Measurements from ENCODE around the gene SHMT1.
"Not testable (repeated sequence)": the region's sequence is repeated elsewhere in the genome, so short reads cannot be mapped to it uniquely, and the experiment has no call there.

The SHMT1 gene

DNA sequence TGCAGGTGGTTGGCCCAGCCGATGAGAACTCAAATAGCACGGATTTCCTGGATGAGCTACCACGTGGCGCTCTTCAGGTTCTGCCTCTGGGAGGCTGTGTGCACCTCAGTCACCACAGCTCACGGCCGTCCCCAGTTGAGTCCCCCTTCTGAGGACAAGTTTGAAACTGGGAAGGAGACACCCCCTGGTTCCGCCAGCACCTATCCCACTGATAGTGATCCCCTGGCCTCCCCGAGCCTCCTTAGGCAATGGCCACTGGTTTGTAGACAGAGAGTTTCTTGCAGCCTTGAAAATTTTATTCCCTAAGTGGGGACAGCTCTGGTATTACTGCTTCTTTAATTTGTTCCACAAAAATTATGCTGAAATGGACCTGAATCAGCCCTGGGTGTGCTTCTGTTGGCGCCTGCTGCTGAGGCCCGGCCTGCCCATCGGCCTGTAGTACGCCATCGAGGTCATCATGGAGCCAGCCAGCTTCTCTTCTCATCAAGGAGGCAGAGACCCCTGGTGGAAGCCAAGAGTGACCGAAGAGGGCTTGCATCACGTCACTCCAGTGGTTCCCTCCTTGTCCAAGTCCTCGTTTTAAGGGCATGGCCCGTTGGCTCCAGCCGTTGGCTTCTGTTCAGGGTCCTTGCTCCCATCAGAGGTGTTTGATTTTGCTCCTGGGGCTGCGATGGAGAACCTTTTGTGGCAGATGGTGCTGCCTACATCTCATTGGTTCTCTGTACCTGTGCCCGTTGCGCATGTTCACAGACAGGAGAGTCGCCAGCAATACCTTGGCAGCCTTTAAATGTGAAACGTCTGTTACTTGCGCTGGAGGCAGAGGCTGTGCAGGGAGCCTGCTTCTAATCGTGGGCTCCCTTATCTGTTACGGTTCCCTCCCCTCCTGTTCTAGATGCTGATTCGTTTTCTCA, 39.0 kb downstream of the SHMT1 start:
- no peak for DNase-seq (ENCODE audit: low read depth in 2 of 2)

GRCh38 chr17:18323507-18324139, 39.7 kb downstream of the SHMT1 start:
- DNase-seq (ENCODE audit: low read depth in 2 of 2): no peak

DNA sequence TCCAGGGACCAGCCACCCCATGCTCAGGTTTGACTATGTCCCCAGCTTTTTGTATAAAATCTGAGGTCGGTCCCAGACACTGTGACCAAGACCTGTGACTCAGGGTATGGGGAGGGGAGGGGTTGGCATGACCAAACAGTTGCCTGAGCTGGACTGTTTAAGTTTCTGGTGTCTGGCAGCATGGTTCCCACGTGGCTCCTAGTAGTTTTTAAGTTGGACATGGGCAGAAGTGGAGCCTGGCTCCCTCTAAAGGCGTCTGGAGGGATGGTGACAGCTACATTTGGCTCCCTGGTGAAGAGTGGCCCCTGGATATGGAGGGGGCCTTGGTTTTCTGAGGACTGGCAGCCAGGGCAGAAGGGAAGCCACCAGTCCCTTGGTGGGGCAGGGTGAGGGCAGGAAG, 40.3 kb downstream of the SHMT1 start:
- no peak for DNase-seq (ENCODE audit: low read depth in 2 of 2)

DNA sequence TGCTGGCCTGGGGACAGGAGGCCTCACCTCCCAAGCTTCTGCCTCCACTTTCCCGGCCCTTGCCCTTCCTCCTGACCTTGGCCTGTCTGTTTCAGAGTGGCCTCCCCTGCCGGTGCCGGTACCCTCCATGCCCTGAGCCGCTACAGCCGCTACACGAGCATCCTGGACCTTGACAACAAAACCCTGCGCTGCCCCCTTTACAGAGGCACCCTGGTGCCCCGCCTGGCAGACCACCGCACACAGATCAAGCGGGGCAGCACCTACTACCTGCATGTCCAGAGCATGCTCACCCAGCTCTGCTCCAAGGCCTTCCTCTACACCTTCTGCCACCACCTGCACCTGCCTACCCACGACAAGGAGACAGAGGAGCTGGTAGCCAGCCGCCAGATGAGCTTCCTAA, 40.8 kb downstream of the SHMT1 start:
- no peak for DNase-seq (ENCODE audit: low read depth in 2 of 2)

DNA sequence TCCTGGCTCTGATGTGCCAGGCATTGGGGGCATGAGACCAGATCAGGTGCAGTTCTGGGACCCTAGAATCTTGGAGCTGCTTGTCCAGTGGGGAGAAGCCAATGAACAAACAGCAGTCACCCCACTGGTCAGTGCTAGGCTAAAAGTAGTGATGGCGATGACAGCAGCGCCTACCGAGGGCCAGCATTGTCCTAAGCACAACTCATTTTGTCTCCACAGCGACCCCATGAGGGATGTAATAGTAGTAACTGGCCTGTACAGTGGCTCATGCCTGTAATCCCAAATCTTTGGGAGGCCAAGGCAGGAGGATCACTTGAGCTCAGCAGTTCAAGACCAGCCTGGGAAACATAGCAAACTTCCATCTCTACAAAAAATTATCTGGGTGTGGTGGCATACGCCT, 42.0 kb downstream of the SHMT1 start:
- no peak for DNase-seq (ENCODE audit: low read depth in 2 of 2)

GRCh38 chr17:18320301-18320700, 43.0 kb downstream of the SHMT1 start:
- no peak for DNase-seq (ENCODE audit: low read depth in 2 of 2)

DNA sequence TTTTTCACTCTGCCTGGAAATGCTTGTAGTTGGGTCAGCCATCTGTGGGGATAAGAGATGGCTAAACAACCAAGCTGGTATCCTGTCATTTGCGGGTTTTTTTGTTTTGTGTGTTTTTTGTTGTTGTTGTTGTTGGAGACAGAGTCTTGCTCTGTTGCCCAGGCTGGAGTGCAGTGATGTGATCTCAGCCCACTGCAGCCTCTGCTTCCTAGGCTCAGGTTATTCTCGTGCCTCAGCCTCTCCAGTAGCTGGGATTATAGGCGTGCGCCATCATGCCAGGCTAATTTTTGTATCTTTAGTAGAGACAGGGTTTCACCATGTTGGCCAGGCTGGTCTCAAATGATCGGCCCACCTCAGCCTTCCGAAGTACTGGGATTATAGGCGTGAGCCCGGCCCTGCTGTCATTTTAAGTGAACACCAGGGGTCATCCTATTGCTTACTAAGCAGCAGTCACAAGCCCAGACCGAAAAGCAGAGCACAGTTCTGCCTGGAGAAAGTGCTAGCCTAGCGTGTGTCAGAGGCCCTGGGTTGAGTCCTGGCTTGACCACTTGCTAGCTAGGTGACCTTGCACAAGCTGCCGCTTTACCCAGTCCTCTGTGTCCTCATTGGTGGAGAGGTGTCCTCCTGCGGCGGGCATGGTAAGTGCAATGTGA, 43.6 kb downstream of the SHMT1 start:
- DNase-seq (ENCODE audit: low read depth in 2 of 2): no peak

GRCh38 chr17:18318771-18319450, 44.4 kb downstream of the SHMT1 start:
- DNase-seq (ENCODE audit: low read depth in 2 of 2): no peak

- no peak for DNase-seq (ENCODE audit: low read depth in 2 of 2)
These were observed 45.2 kb downstream of the SHMT1 start for GRCh38 chr17:18318117-18318516.

GRCh38 chr17:18315961-18316360, 47.4 kb downstream of the SHMT1 start:
- DNase-seq (ENCODE audit: low read depth in 2 of 2): no peak

GRCh38 chr17:18315562-18315922, 47.8 kb downstream of the SHMT1 start:
- no peak for DNase-seq (ENCODE audit: low read depth in 2 of 2)

- peak; percentile 95 to 97 for DNase-seq (ENCODE audit: low read depth in 2 of 2)
These were observed 48.4 kb downstream of the SHMT1 start, which contains the start of the genes SMCR8 and TOP3A for GRCh38 chr17:18314731-18315561. TSS of gene SMCR8 (plus strand) at chr17:18315293. CDS start at chr17:18315790, 497 bp downstream. TSS of gene TOP3A (minus strand) at chr17:18314994. CDS start at chr17:18314778, 216 bp downstream.

DNA sequence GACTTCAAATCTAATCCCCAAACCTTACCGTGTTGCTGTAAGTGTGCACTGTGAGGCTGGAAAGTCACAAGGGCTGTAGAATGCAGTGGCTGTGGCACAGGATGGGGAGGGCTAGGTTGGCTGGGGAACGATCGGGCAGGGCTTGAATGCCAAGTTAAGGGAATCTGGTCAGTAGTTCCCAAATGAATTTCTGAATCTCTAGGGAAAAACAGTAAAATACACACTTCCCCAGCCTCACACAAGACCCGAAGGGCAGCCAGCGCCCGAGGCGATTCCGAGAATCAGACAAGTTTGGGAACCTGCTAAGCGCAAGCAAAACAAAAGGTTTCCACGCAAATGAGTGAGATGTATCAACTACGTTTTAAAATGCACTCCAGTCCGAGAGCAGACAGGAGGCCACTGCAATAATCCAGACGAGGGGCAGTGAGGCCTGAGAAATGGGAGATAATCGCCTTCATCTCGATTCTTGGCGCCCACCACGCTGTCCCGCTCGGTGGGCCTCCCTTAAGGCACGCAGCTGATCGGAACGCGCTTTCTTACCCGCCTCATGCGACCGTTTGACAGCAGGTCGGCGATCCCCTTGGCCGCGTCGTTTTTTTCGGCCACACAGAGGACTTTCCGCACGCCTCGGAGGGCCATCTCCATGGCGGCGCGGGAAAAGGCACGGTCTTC, 49.2 kb downstream of the SHMT1 start:
- no peak for DNase-seq (ENCODE audit: low read depth in 2 of 2)

DNA sequence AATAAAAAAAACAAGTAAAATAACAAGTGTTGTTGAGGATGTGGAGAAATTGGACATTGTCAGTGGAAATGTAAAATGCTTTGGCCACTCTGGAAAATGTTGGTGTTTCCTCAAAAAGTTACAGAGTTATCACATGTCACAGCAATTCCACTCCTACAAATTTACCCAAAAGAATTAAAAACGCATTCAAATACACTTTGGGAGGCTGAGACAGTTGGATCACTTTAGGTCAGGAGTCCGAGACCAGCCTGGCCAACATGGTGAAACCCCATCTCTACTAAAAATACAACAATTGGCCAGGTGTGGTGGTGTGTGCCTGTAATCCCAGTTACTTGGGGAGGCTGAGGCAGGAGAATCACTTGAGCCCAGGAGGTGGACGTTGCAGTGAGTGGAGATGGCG, 54.1 kb downstream of the SHMT1 start:
- DNase-seq (ENCODE audit: low read depth in 2 of 2): no peak

GRCh38 chr17:18303206-18303605, 60.1 kb downstream of the SHMT1 start:
- DNase-seq (ENCODE audit: low read depth in 2 of 2): not testable (repeated sequence)

GRCh38 chr17:18300725-18301480, 62.4 kb downstream of the SHMT1 start:
- no peak for DNase-seq (ENCODE audit: low read depth in 2 of 2)

GRCh38 chr17:18298061-18298460, 65.3 kb downstream of the SHMT1 start:
- not testable (repeated sequence) for DNase-seq (ENCODE audit: low read depth in 2 of 2)

DNA sequence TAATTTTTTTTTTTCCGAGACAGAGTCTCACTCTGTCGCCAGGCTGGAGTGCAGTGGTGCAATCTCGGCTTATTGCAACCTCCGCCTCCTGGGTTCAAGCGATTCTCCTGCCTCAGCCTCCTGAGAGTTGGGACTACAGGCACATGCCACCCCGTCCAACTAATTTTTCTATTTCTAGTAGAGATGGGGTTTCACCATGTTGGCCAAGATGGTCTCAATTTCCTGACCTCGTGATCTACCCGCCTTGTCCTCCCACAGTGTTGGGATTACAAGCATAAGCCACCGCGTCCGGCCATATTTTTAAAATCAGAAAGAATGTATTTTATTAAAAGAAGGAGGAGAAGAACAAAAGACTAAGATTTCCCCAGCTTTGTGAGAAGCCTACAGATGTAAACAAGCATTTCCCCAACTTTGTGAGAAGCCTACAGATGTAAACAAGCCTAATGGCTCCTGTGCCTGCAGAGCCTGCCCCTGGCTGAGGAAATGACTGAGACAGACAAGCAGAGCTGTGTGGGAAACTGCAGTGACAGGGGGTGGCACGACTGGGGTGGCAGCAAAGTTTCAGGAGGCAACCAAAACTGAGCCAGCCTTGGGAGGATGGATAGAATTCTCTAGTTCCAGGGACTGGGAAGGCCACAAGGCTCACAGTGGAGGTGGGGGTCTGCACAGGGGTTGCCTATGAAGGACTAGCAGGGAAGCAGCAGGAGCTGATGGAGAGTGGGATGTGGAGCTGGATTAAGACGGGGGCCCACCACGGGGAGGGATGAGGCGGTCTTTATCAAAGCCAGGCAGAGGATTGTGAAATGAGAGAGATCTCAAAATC, 71.4 kb downstream of the SHMT1 start:
- no peak for DNase-seq (ENCODE audit: low read depth in 2 of 2)

GRCh38 chr17:18285296-18285695, 78.1 kb downstream of the SHMT1 start:
- no peak for DNase-seq (ENCODE audit: low read depth in 2 of 2)

All from stimulated activated CD8-positive, alpha-beta memory T cell treated with anti-CD3 and anti-CD28 coated beads, Interleukin-2, amount 100 ng/mL, for 48 hours (primary cell).